ENCODE measurements around the gene TENM3. TPM values are rescaled to one million over a fixed set of nuclear protein-coding genes. Genes with fewer than 3 reads are reported as not detected.

TENM3 gene
- total and polyA plus RNA-seq, 10 of the 15 experiments (the other 5 are each of a cell fraction or from before 2014, with no cell fraction given): 0.01 to 1.7 (median 0.08) TPM; not detected in 2

GRCh38 chr4:182502064-182502463 is 258.9 kb downstream of the TENM3 start (continued):
- no peak for TF ChIP-seq CTCF (IDR thresholded peaks at IDR 0.05 in 2 of 3, conservative IDR thresholded peaks at IDR 0.05 in 1 of 3; ENCODE audit: control insufficient read depth in 2 of 3, extremely low read depth in 1 of 3, insufficient read depth in 1 of 3, low read depth in 3 of 3, low read length in 3 of 3)
- TF ChIP-seq POU2F2 (IDR thresholded peaks at IDR 0.05; ENCODE audit: borderline replicate concordance, low read depth, low read length): no peak
- TF ChIP-seq TAF1 (IDR thresholded peaks at IDR 0.05; ENCODE audit: borderline replicate concordance, low read depth, low read length): no peak
- no peak for TF ChIP-seq PAX5 (IDR thresholded peaks at IDR 0.05; ENCODE audit: borderline replicate concordance, low read depth, low read length)
- no peak for TF ChIP-seq SRF (IDR thresholded peaks at IDR 0.05; ENCODE audit: low read depth in 2 of 2, low read length in 2 of 2)
- no peak for TF ChIP-seq SPI1 (IDR thresholded peaks at IDR 0.05; ENCODE audit: borderline replicate concordance, insufficient read depth, low read depth, low read length)
- TF ChIP-seq HDAC2 (IDR thresholded peaks at IDR 0.05): no peak

- Histone ChIP-seq H3K79me2 (ENCODE audit: control insufficient read depth, insufficient read depth, low read length) (no peaks in the 10 kb centered on the region), H3K4me3 (no peak overlapping the region), H3K4me2 (ENCODE audit: control insufficient read depth, insufficient read depth) (no peak overlapping the region), H4K20me1 (ENCODE audit: control insufficient read depth, insufficient read depth) (no peaks in the 10 kb centered on the region), H3K9me3 (replicated peaks; ENCODE audit: control insufficient read depth, insufficient read depth, low read length) (no peaks in the 10 kb centered on the region), H2AFZ (ENCODE audit: control insufficient read depth, low read depth, low read length) (no peak overlapping the region), H3K27me3 (replicated peaks in 1 of 2; ENCODE audit: control insufficient read depth in 2 of 2, insufficient read depth in 2 of 2, low read length in 1 of 2) (no peaks in the 10 kb centered on the region), H3K4me1 (ENCODE audit: control insufficient read depth, insufficient read depth, low read length) (no peaks in the 10 kb centered on the region), H3K9ac (ENCODE audit: control insufficient read depth, insufficient read depth, low read length) (no peak overlapping the region), H3K27ac (ENCODE audit: control insufficient read depth, insufficient read depth) (no peak overlapping the region), H3K36me3 (ENCODE audit: control insufficient read depth in 2 of 2, insufficient read depth in 2 of 2, low read length in 1 of 2) (no peaks in the 10 kb centered on the region)
- ChIA-PET RAD21 (ENCODE audit: unreplicated experiment) (no interaction called here), CTCF (no interaction called here), SMC1A (ENCODE audit: uncharacterized antibody, unreplicated experiment) (interaction anchor here (1.2 kb wide), 1 partner anchor 8 kb away, joined by 3 read pairs; no protein-coding TSS in a partner anchor), POLR2A (no interaction called here)
- WGBS (ENCODE audit: insufficient coverage, insufficient replicate concordance, low lambda C conversion rate, missing lambda C conversion rate): 50% methylated on average over 5 of the region's 5 CpGs
- no peak for TF ChIP-seq SUPT20H (IDR thresholded peaks at IDR 0.05; ENCODE audit: borderline replicate concordance, control insufficient read depth, low read depth, low read length)
- no peak for TF ChIP-seq NKRF (conservative IDR thresholded peaks at IDR 0.05)
- no peak for TF ChIP-seq MEF2B (IDR thresholded peaks at IDR 0.05; ENCODE audit: partially characterized antibody, poor library complexity, severe bottlenecking)
- TF ChIP-seq NRF1 (conservative IDR thresholded peaks at IDR 0.05; ENCODE audit: low read depth, low read length): no peak
- TF ChIP-seq CHD4 (IDR thresholded peaks at IDR 0.05): no peak
- no peak for TF ChIP-seq BRCA1 (IDR thresholded peaks at IDR 0.05; ENCODE audit: low read depth, low read length)
- no peak for TF ChIP-seq NFXL1 (IDR thresholded peaks at IDR 0.05; ENCODE audit: borderline replicate concordance)
- TF ChIP-seq USF1 (IDR thresholded peaks at IDR 0.05; ENCODE audit: borderline replicate concordance, extremely low read length, insufficient read depth, low read depth, low read length): no peak
- TF ChIP-seq ATF7 (IDR thresholded peaks at IDR 0.05; ENCODE audit: low read depth): no peak
- TF ChIP-seq TCF3 (IDR thresholded peaks at IDR 0.05; ENCODE audit: borderline replicate concordance, insufficient read depth, low read depth, low read length): no peak
- no peak for TF ChIP-seq ZNF24 (IDR thresholded peaks at IDR 0.05)
- in situ Hi-C loops (cut with MboI) (no loop called here), intact Hi-C loops (cut with micrococcal nuclease; ENCODE audit: unreplicated experiment) (no loop called here)
- BruUV-seq (replicated peaks): no TSS peak
- DNase-seq (ENCODE audit: low read depth, low spot score) (no peak), ATAC-seq (no peak), FAIRE-seq (no peak)
Observed at GRCh38 chr4:182504463-182504862, 261.3 kb downstream of the TENM3 start.

Data from GM12878 (cell line).